ENCODE measurements around the gene FBP2. TPM values are rescaled to one million over a fixed set of nuclear protein-coding genes. Genes with fewer than 3 reads are reported as not detected.

FBP2 gene
- total and polyA plus RNA-seq, 10 of the 15 experiments (the other 5 are each of a cell fraction or from before 2014, with no cell fraction given): 0.07 to 1.1 (median 0.12) TPM; not detected in 6

DNA sequence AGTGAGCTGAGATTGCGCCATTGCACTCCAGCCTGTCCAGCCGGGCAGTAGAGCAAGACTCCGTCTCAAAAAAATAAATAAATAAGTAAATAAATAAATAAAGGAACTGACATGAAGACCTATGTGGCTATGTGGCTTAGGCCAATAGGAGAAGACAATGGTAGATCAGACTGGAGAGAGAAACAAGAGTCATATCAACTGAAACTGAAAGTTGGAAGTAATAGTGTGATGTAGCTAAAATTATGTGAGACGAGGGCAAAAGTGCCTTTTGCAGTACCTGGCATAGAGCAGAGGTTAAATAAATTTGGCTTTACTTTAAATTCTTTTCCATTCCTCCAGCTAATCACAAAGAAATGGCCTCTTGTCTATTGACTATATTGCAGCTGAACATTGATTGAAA lies 7.3 kb downstream of the FBP2 start:
- ATAC-seq (peak; percentile 67), DNase-seq (ENCODE audit: low read depth, low spot score) (no peak), FAIRE-seq (no peak)
- Histone ChIP-seq H3K27me3 (replicated peaks in 1 of 2; ENCODE audit: control insufficient read depth in 2 of 2, insufficient read depth in 2 of 2, low read length in 1 of 2) (no peaks in the 10 kb centered on the region), H3K9ac (ENCODE audit: control insufficient read depth, insufficient read depth, low read length) (no peak overlapping the region), H3K36me3 (ENCODE audit: control insufficient read depth in 2 of 2, insufficient read depth in 2 of 2, low read length in 1 of 2) (no peaks in the 10 kb centered on the region), H2AFZ (ENCODE audit: control insufficient read depth, low read depth, low read length) (no peak overlapping the region), H3K4me2 (ENCODE audit: control insufficient read depth, insufficient read depth) (peak overlapping the region; percentile 38), H3K27ac (ENCODE audit: control insufficient read depth, insufficient read depth) (no peak overlapping the region), H3K79me2 (ENCODE audit: control insufficient read depth, insufficient read depth, low read length) (no peaks in the 10 kb centered on the region), H4K20me1 (ENCODE audit: control insufficient read depth, insufficient read depth) (no peaks in the 10 kb centered on the region), H3K4me3 (no peak overlapping the region), H3K4me1 (ENCODE audit: control insufficient read depth, insufficient read depth, low read length) (peaks cover 3% of the 10 kb centered on the region; the same call in 1 of the 2 replicates), H3K9me3 (replicated peaks; ENCODE audit: control insufficient read depth, insufficient read depth, low read length) (no peaks in the 10 kb centered on the region)
- TF ChIP-seq EP300 (IDR thresholded peaks at IDR 0.05; ENCODE audit: borderline replicate concordance in 1 of 2, control insufficient read depth in 1 of 2, low read depth in 2 of 2, low read length in 2 of 2): no peak
- no peak for TF ChIP-seq ATF2 (IDR thresholded peaks at IDR 0.05; ENCODE audit: low read length)
- no peak for TF ChIP-seq SUZ12 (IDR thresholded peaks at IDR 0.05; ENCODE audit: unreplicated experiment)
- TF ChIP-seq CHD4 (IDR thresholded peaks at IDR 0.05): no peak
- TF ChIP-seq ETV6 (conservative IDR thresholded peaks at IDR 0.05 in 1 of 2, IDR thresholded peaks at IDR 0.05 in 1 of 2; ENCODE audit: borderline replicate concordance in 1 of 2, low read depth in 1 of 2): no peak
- no peak for TF ChIP-seq E2F8 (IDR thresholded peaks at IDR 0.05; ENCODE audit: low read depth, partially characterized antibody)
- no peak for TF ChIP-seq FOXK2 (IDR thresholded peaks at IDR 0.05)
- no peak for TF ChIP-seq FOXM1 (IDR thresholded peaks at IDR 0.05; ENCODE audit: low read depth, low read length)
- TF ChIP-seq MYC (IDR thresholded peaks at IDR 0.05; ENCODE audit: insufficient read depth, insufficient read length, insufficient replicate concordance, low read length, severe bottlenecking): no peak
- TF ChIP-seq HCFC1 (IDR thresholded peaks at IDR 0.05; ENCODE audit: low read length): no peak
- TF ChIP-seq BCL11A (IDR thresholded peaks at IDR 0.05; ENCODE audit: low read depth, low read length): no peak
- TF ChIP-seq HDGF (IDR thresholded peaks at IDR 0.05): no peak
- TF ChIP-seq IKZF2 (IDR thresholded peaks at IDR 0.05): no peak
- no peak for TF ChIP-seq SIX5 (IDR thresholded peaks at IDR 0.05; ENCODE audit: low read depth, low read length, severe bottlenecking)
- TF ChIP-seq GABPA (IDR thresholded peaks at IDR 0.05; ENCODE audit: low read depth): no peak
- TF ChIP-seq ZSCAN29 (IDR thresholded peaks at IDR 0.05): no peak
- TF ChIP-seq BACH1 (IDR thresholded peaks at IDR 0.05; ENCODE audit: borderline replicate concordance): no peak
- no peak for TF ChIP-seq NR2C2 (IDR thresholded peaks at IDR 0.05; ENCODE audit: borderline replicate concordance, control insufficient read depth, insufficient read length, low read depth)
- no peak for TF ChIP-seq IRF5 (IDR thresholded peaks at IDR 0.05; ENCODE audit: borderline replicate concordance)
- no peak for TF ChIP-seq SMARCA5 (IDR thresholded peaks at IDR 0.05)
- RAD21 ChIA-PET (ENCODE audit: unreplicated experiment): interaction anchor here (1.1 kb wide), 1 partner anchor 15 kb away, joined by 4 read pairs; no protein-coding TSS in a partner anchor
- SMC1A ChIA-PET (ENCODE audit: uncharacterized antibody, unreplicated experiment): interaction anchor here (0.9 to 1.6 kb wide), 4 partner anchors 9 to 23 kb away, joined by 3 to 4 read pairs (median 4); no protein-coding TSS in a partner anchor
- in situ Hi-C loops (cut with MboI): no loop called here
- 69% methylated on average over 4 of the region's 4 CpGs for WGBS (ENCODE audit: insufficient coverage, insufficient replicate concordance, low lambda C conversion rate, missing lambda C conversion rate)
- no TSS peak for BruUV-seq (replicated peaks)
- CTCF ChIA-PET: interaction anchor here (1.1 to 1.9 kb wide), 3 partner anchors 14 to 35 kb away, joined by 3 to 4 read pairs (median 3); no protein-coding TSS in a partner anchor
- intact Hi-C loops (cut with micrococcal nuclease; ENCODE audit: unreplicated experiment): no loop called here
- POLR2A ChIA-PET: no interaction called here
